Occipital lobe (tissue), 2 donors: ENCODE data around the gene MPP3. TPM values are rescaled to one million over a fixed set of nuclear protein-coding genes. Genes with fewer than 3 reads are reported as not detected.
"Not testable (repeated sequence)": the region's sequence is repeated elsewhere in the genome, so short reads cannot be mapped to it uniquely, and the experiment has no call there.

ENCODE experiments used
- DNase-seq: peaks from one replicate; lab custom pipeline; 2025; lab: John Stamatoyannopoulos, UW
- total RNA-seq: library from RNA; depleted of rRNA; stranded (reverse); fragments of >200 nt; gene quantifications from one replicate; pipeline ENCODE4 v1.2.3, GENCODE V29; 2014

MPP3 gene
- total RNA-seq, 1 donor from 2014 or later: 27.1 TPM

DNA sequence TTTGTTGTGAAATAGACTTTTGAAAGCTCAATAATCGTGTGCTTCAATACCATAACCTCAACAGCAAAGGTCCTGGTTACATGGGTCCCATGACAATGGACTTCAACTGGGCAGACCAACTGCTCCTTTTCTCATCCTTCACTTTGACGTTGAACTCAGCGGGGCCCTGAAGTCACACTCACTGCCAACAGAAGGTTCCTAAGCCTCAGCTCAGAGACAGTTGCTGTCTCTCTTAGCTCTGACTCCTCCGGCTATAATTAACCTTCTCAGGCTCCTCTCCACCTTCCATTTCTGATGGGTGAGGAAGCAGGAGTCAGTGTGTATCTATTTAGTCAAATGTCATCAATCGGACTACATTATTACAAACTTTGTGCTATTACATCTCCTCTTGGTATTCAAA lies 23.8 kb downstream of the MPP3 start:
- no peak for DNase-seq

GRCh38 chr17:43808076-43808475 lies 24.9 kb downstream of the MPP3 start:
- no peak for DNase-seq

DNA sequence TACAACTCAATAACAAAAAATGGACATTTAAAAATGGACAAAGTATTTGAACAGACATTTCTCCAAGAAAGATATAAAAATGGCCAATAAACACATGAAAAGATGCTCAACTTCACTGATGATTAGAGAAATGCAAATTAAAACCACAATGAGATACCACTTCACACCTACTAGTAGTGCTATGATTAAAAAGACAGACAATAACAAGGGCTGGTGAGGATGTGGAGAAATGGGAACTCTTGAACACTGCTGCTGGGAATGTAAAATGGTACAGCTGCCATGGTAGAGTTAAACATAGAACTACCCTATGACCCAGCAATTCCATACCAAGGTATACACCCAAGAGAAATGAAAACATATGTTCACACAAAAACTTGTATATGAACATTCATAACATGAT lies 27.8 kb downstream of the MPP3 start:
- DNase-seq: no peak

- no peak for DNase-seq
These were observed 29.2 kb downstream of the MPP3 start for GRCh38 chr17:43803758-43804157.

- no peak for DNase-seq
These were observed 31.1 kb downstream of the MPP3 start for GRCh38 chr17:43801844-43802243.

- no peak for DNase-seq
These were observed 32.2 kb downstream of the MPP3 start for GRCh38 chr17:43800736-43801135.

DNA sequence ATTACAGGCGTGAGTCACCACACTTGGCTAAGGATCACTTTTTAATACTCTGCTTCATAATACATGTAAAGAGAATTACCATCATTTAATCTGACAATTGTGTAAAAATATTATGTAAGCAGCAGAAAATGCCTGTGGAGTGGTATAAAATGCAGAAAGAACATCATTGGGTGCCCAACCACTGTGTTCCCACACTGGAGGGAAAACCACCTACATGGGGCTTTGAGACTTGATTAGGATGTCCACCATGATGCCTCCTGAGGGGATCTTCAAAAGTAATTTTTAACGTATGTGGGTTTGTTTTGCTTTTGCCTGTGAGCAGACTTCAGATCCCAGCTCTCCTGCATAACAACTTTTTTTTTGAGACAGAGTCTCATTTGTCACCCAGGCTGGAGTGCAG lies 33.9 kb downstream of the MPP3 start:
- no peak for DNase-seq

- not testable (repeated sequence) for DNase-seq
These were observed 34.9 kb downstream of the MPP3 start for GRCh38 chr17:43798024-43798423.

GRCh38 chr17:43792668-43793067 lies 40.3 kb downstream of the MPP3 start:
- not testable (repeated sequence) for DNase-seq

DNA sequence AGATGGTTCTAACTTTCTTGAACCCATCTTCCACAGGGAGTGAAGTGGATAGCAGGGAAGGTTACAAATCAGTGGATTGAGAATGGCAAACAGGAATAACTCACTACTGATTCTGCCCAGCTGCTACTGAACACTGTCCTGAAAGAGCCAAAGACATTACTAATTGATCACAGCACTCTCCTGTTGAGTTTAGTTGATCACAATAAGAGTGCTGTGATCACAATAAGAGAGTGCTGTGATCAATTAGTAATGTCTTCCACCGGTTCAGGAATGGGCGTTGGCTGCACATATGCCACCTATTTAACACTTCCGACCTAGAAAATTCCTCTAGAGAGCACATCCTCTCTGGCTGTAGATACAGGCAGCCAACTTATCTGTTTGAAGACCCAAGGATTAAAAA lies 41.4 kb downstream of the MPP3 start:
- no peak for DNase-seq

- no peak for DNase-seq
These were observed 42.5 kb downstream of the MPP3 start for GRCh38 chr17:43790311-43790940.

- no peak for DNase-seq
These were observed 43.5 kb downstream of the MPP3 start for GRCh38 chr17:43789482-43789881.

DNA sequence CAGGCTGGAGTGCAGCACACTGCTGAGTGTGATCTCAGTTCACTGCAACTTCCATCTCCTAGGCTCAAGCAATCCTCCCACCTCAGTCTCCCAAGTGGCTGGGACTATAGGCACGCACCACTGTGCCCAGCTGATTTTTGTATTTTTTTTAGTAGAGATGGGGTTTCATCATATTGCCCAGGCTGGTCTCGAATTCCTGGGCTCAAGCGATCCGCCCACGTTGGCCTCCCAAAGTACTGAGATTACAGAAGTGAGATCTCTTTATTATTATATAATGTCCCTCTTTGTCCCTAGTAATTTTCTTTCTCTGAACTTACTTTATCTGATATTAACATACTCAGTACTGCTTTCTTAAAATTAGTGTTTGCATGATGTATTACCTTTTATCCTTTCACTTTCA lies 44.4 kb downstream of the MPP3 start:
- DNase-seq: no peak

GRCh38 chr17:43787728-43788127 lies 45.2 kb downstream of the MPP3 start:
- no peak for DNase-seq

DNA sequence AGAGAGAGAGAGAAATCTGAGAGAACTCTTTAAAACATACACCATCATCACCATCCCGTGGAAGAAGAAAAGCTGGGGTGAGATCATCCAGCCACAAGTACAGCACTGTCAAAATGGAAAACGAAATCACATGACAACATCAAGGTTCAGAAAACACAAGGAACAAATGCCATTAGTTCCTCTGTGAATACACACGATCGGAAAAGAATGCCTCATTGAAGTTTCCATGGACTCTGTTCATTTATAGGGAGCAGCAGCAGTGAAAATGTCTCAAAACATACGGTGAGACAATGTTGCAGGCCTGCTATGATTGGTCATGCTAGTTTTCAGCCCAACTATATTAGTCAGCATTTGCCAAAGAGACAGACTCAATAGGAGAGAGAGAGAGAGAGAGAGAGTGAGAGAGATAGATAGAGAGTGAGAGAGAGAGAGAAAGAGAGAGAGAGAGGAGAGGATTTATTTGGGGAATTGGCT lies 48.3 kb downstream of the MPP3 start:
- no peak for DNase-seq

DNA sequence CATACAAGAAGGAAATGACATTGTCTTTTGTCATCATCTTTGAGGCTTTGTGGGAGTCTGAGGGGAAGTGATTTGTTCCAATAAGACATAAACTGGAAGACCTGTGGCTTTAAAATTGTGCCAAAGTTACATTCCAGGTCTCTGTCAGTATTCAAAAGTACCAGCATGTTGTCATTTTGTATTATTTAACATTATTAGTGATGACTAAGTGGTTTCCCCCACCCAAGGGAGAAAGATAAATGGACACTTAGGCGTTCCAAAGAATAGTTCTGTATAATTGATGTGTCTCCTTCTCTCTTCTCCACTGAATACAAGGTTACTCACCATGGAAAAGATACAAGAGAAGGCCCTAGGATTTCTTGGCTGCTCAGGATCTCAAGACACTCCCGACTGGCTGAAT lies 48.9 kb downstream of the MPP3 start:
- DNase-seq: no peak

GRCh38 chr17:43782913-43783680 lies 49.8 kb downstream of the MPP3 start:
- DNase-seq: no peak

DNA sequence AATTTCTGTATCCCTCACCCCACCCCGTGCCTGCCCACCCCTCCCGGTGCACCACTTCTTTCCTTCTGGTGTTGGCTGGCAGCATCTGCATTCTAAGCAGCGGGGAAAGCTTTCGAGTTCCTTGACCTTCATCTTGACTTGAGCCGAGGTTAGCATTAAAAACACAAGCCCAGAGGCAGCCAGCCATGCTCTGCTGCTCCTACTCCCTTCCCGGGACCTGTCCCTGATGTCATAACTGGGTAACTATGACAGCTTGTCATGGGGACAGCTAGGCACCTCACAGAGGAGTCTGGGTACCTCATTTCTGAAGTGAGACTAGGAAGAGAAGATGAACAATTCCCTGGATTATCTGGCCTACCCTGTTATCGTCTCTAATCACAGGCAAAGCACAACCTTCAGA lies 52.8 kb downstream of the MPP3 start, which contains the start of gene CFAP97D1:
Gene CFAP97D1, plus strand, starts transcription at position 301 of the 400 bp plus-strand sequence. Its CDS starts 28 bp downstream, at position 329.
- DNase-seq: no peak

GRCh38 chr17:43779145-43780125 lies 53.5 kb downstream of the MPP3 start:
- no peak for DNase-seq

DNA sequence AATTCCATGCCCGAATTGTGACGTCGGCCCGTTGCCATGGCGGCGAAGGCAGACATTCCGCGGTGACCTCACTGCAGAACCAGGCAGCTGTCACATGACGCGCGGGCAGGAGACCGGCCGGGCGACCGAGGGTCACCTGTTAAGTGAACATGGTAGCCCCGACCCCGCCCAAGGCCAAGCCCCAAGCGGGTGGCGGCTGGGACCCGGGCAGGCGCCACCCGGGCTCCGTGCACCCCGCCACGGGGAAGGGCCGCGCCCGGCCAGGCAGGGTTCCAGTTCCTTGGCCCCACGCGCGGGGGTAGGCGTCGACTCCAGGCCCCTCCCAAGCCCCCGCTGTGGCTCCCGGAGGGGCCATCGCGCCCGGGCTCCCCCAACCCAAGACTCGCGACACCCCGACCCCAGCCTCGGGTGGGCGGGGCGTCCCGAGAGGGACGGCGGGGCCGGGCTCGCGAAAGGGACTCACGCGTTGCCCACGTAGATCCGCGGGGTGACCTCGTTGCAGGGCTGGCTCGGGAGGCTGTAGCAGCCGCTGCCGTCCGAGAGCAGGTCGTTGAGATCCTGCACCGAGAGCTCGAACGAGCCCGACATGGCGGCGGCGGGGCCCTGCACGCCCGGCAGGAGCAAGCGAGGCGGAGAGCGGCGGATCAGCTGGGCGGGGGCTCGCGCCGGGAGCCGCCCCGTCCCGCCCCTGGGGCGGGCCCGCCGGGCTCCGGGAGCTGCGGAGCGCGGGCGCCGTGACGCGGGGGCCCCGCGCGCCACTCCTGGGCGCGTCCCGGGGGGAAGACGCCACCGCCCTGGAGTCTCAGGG lies 54.4 kb downstream of the MPP3 start, which contains the start of gene DUSP3:
Gene DUSP3, minus strand, starts transcription at position 641 of the 808 bp plus-strand sequence. Its CDS starts 53 bp downstream, at position 588.
- peak; percentile 87 for DNase-seq
